Parathyroid adenoma (tissue), 2 donors: Measurements from ENCODE around the gene CEP55.

Experiments
- H2AFZ ChIP-seq: fragments of 300-600 bp; sonication (generic); one replicate; pipeline ENCODE4 v1.7.0; 2017; ENCODE audit warnings: antibody characterized with exemption, mild to moderate bottlenecking
- H3K27ac ChIP-seq: fragments of 300-600 bp; sonication (generic); one replicate; pipeline ENCODE4 v1.7.0; 2017
- H3K27me3 ChIP-seq: fragments of 300-600 bp; sonication (generic); one replicate; pipeline ENCODE4 v1.7.0; 2017; ENCODE audit warnings: low read length; ENCODE audit not compliant: control insufficient read depth, insufficient read depth
- H3K36me3 ChIP-seq: fragments of 300-600 bp; sonication (generic); one replicate; pipeline ENCODE4 v1.7.0; 2017; ENCODE audit warnings: low read length; ENCODE audit not compliant: control insufficient read depth, insufficient read depth
- H3K4me1 ChIP-seq: fragments of 300-600 bp; sonication (generic); one replicate; pipeline ENCODE4 v1.7.0; 2017; ENCODE audit warnings: control low read depth
- H3K4me2 ChIP-seq: fragments of 300-600 bp; sonication (generic); one replicate; pipeline ENCODE4 v1.7.0; 2017; ENCODE audit warnings: low read length
- H3K4me3 ChIP-seq: fragments of 300-600 bp; sonication (generic); one replicate; pipeline ENCODE4 v1.7.0; 2017; ENCODE audit warnings: low read depth, low read length
- H3K79me2 ChIP-seq: fragments of 300-600 bp; sonication (generic); one replicate; pipeline ENCODE4 v1.7.0; 2017; ENCODE audit warnings: control low read depth
- H3K9ac ChIP-seq: fragments of 300-600 bp; sonication (generic); one replicate; pipeline ENCODE4 v1.7.0; 2017; ENCODE audit warnings: mild to moderate bottlenecking
- H3K9me3 ChIP-seq: fragments of 300-600 bp; sonication (generic); one replicate; pipeline ENCODE4 v1.7.0; 2017; ENCODE audit warnings: low read length; ENCODE audit not compliant: control insufficient read depth
- CTCF ChIP-seq: fragments of 300-600 bp; sonication (generic); IDR thresholded peaks from one replicate; pipeline ENCODE4 v1.7.0; 2017; ENCODE audit warnings: antibody characterized with exemption, mild to moderate bottlenecking
- donor health status: primary hyperparathyroidism.

The CEP55 gene

GRCh38 chr10:93547522-93547921, 51.1 kb downstream of the CEP55 start:
- no peak overlapping the region for H3K27ac ChIP-seq
- no peaks in the 10 kb centered on the region for H3K27me3 ChIP-seq
- H3K9me3 ChIP-seq, result no peaks in the 10 kb centered on the region
- no peaks in the 10 kb centered on the region for H3K4me1 ChIP-seq
- no peaks in the 10 kb centered on the region for H3K36me3 ChIP-seq
- no peak overlapping the region for H2AFZ ChIP-seq
- TF ChIP-seq CTCF, result no peak
- no peak overlapping the region for H3K9ac ChIP-seq
- H3K4me3 ChIP-seq, result no peak overlapping the region
- H3K79me2 ChIP-seq, result no peaks in the 10 kb centered on the region
- H3K4me2 ChIP-seq, result no peak overlapping the region

- no peak overlapping the region for H3K4me2 ChIP-seq
- TF ChIP-seq CTCF, result no peak
- H3K36me3 ChIP-seq, result no peaks in the 10 kb centered on the region
- no peaks in the 10 kb centered on the region for H3K9me3 ChIP-seq
- no peak overlapping the region for H3K4me3 ChIP-seq
- no peak overlapping the region for H3K9ac ChIP-seq
- no peak overlapping the region for H3K27ac ChIP-seq
- no peaks in the 10 kb centered on the region for H3K27me3 ChIP-seq
- H3K79me2 ChIP-seq, result no peaks in the 10 kb centered on the region
- H2AFZ ChIP-seq, result no peak overlapping the region
- no peaks in the 10 kb centered on the region for H3K4me1 ChIP-seq
Observed at GRCh38 chr10:93548376-93549071, 52.1 kb downstream of the CEP55 start.

GRCh38 chr10:93550606-93551005, 54.2 kb downstream of the CEP55 start:
- H2AFZ ChIP-seq, result no peak overlapping the region
- no peaks in the 10 kb centered on the region for H3K36me3 ChIP-seq
- H3K79me2 ChIP-seq, result no peaks in the 10 kb centered on the region
- no peak overlapping the region for H3K4me2 ChIP-seq
- H3K4me1 ChIP-seq, result no peaks in the 10 kb centered on the region
- no peak overlapping the region for H3K27ac ChIP-seq
- no peak for TF ChIP-seq CTCF
- no peak overlapping the region for H3K9ac ChIP-seq
- no peak overlapping the region for H3K4me3 ChIP-seq
- no peaks in the 10 kb centered on the region for H3K9me3 ChIP-seq
- H3K27me3 ChIP-seq, result no peaks in the 10 kb centered on the region

GRCh38 chr10:93552780-93553179, 56.4 kb downstream of the CEP55 start:
- no peak for TF ChIP-seq CTCF
- Histone ChIP-seq H3K79me2 (no peaks in the 10 kb centered on the region), H3K27me3 (no peaks in the 10 kb centered on the region), H3K4me1 (no peaks in the 10 kb centered on the region), H3K4me2 (no peak overlapping the region), H3K36me3 (no peaks in the 10 kb centered on the region), H3K4me3 (no peak overlapping the region), H3K9me3 (no peaks in the 10 kb centered on the region), H2AFZ (no peak overlapping the region), H3K9ac (no peak overlapping the region), H3K27ac (no peak overlapping the region)
